PC-3 (cell line): Measurements from ENCODE around the gene PRSS8. TPM values are rescaled to one million over a fixed set of nuclear protein-coding genes. Genes with fewer than 3 reads are reported as not detected.
"Not testable (repeated sequence)": the region's sequence is repeated elsewhere in the genome, so short reads cannot be mapped to it uniquely, and the experiment has no call there.

Source experiments
- ATAC-seq: fragments of 200-7000 bp; cut with Tn5 transposase; 2 replicates; pipeline ENCODE4 v1.9.1; 2020; ENCODE audit warnings: mild to moderate bottlenecking, moderate library complexity
- BruUV-seq: library from RNA; stranded (reverse); fragments of 400-500 nt; replicated peaks from 2 replicates; lab custom pipeline; 2021; lab: Mats Ljungman, UMichigan
- CTCF ChIA-PET: fragments of 300-600 bp; sonication (Branson Sonifier 250); formaldehyde crosslinking; loops from one replicate; lab custom pipeline; 2022; ENCODE audit warnings: antibody characterized with exemption; lab: Charles Lee
- POLR2A ChIA-PET: fragments of 300-600 bp; sonication (Branson Sonifier 250); formaldehyde crosslinking; loops from one replicate; lab custom pipeline; 2022; ENCODE audit warnings: antibody characterized with exemption; ENCODE audit not compliant: unreplicated experiment; lab: Charles Lee
- DNase-seq: peaks from one replicate; pipeline ENCODE4 v3.0.0-alpha.2; 2015
- H2AFZ ChIP-seq: fragments of 300-600 bp; sonication (generic); 2 replicates; pipeline ENCODE4 v1.6.0; 2016; ENCODE audit warnings: antibody characterized with exemption, low read length
- H3F3A ChIP-seq: fragments of 300-600 bp; sonication (generic); one replicate; pipeline ENCODE4 v1.6.0; 2017; ENCODE audit warnings: antibody characterized with exemption, low read length, control low read depth, mild to moderate bottlenecking; ENCODE audit not compliant: unreplicated experiment
- H3K27ac ChIP-seq: fragments of 300-600 bp; sonication (generic); 2 replicates; pipeline ENCODE4 v1.5.1; 2016; ENCODE audit warnings: mild to moderate bottlenecking, low read length
- H3K27me3 ChIP-seq: fragments of 300-600 bp; sonication (generic); 2 replicates; pipeline ENCODE4 v1.6.1; 2016; ENCODE audit warnings: low read length, mixed read lengths
- H3K36me3 ChIP-seq: fragments of 300-600 bp; sonication (generic); 2 replicates; pipeline ENCODE4 v1.6.1; 2016; ENCODE audit warnings: low read depth, mixed run types, low read length, mixed read lengths
- H3K4me1 ChIP-seq: fragments of 300-600 bp; sonication (generic); 2 replicates; pipeline ENCODE4 v1.5.1; 2016; ENCODE audit warnings: low read length; ENCODE audit not compliant: insufficient read depth
- H3K4me2 ChIP-seq: fragments of 300-600 bp; sonication (generic); 2 replicates; pipeline ENCODE4 v1.6.0; 2016; ENCODE audit warnings: low read length
- H3K4me3 ChIP-seq: fragments of 300-600 bp; sonication (generic); 2 replicates; pipeline ENCODE4 v1.5.1; 2016; ENCODE audit warnings: mild to moderate bottlenecking, low read length, mixed read lengths
- H3K79me2 ChIP-seq: fragments of 300-600 bp; sonication (generic); 2 replicates; pipeline ENCODE4 v1.6.1; 2017; ENCODE audit warnings: low read length, mixed read lengths
- H3K9ac ChIP-seq: fragments of 300-600 bp; sonication (generic); 2 replicates; pipeline ENCODE4 v1.6.0; 2016; ENCODE audit warnings: mild to moderate bottlenecking, low read length
- H3K9me2 ChIP-seq: fragments of 300-600 bp; sonication (generic); replicated peaks from 2 replicates; pipeline ENCODE4 v1.6.1; 2016; ENCODE audit warnings: mixed run types, low read length, mixed read lengths
- H3K9me3 ChIP-seq: fragments of 300-600 bp; sonication (generic); 2 replicates; pipeline ENCODE4 v1.6.1; 2016; ENCODE audit warnings: low read length, mixed read lengths
- H4K20me1 ChIP-seq: fragments of 300-600 bp; sonication (generic); 2 replicates; pipeline ENCODE4 v1.6.1; 2016; ENCODE audit warnings: low read length, mixed read lengths
- EZH2 ChIP-seq: fragments of 300-600 bp; sonication (generic); IDR thresholded peaks from one replicate; pipeline ENCODE4 v1.6.1; 2017; ENCODE audit warnings: antibody characterized with exemption, mild to moderate bottlenecking, low read length; ENCODE audit not compliant: unreplicated experiment
- EZH2phosphoT487 ChIP-seq: fragments of 300-600 bp; sonication (generic); IDR thresholded peaks from 2 replicates; pipeline ENCODE4 v1.6.1; 2018; ENCODE audit warnings: mild to moderate bottlenecking, antibody characterized with exemption, low read length, borderline replicate concordance
- intact Hi-C: fragments of 100-400 bp; cut with micrococcal nuclease; formaldehyde crosslinking; loops from 2 replicates; pipeline ENCODE4 v1.9.0; 2023
- total RNA-seq: library from RNA; depleted of rRNA; stranded (reverse); fragments of >200 nt; gene quantifications from 2 replicates; pipeline ENCODE4 v1.2.3, GENCODE V29; 2014
- TF ChIP-seq, protein P1 (sequence below): fragments of 300-600 bp; sonication (generic); conservative IDR thresholded peaks from 2 replicates; pipeline ENCODE4 v1.5.1; 2017; ENCODE audit warnings: antibody characterized with exemption, low read depth, mild to moderate bottlenecking, low read length

The PRSS8 gene
- total RNA-seq, 1 experiment from 2014 or later = 23.4 TPM

DNA sequence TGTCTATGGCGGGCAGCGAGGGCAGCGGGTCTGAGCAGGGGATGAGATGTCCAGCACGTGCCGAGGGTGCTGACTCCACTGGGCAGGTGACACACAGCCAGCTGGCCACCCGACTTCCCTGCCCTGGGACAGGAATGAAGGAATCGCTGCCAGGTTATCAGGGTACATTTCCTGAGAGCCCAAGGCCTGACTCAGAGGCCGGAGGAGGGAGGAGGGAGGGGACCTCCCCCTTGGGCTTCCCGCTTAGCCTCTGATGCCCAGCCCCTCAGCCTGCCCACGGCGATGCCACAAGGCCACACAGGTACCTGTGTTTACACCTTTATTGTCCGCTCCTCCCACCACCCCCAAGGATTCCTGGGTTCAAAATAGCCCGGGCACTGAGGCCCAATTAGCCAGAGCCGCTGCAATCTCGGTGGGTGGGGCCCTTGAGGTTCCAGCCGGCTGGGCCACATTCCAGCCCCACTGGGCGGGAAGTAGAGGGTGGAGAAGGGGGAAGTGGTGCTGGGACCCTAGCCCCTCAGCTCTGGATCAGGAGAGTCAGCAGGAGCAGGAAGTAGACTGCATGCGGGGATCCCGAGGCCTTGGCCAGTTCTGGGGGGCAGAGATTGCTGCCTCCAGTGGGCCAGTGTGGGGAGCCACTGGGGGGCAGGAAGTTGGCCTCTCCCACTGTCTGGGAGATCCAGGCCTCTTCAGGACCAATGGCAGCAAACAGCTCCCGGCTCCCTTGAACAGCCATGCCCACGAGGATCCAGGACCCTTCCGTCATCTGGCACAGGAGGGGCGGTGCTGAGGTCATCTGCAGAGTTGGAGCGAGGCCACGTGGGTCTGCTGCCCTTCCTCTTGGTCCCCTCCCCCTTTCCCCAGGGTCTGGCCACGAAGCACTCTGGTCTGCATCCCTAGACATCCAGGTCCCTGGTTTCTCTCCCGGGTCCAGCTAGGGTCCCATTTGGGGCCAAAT is 3.4 kb upstream of the PRSS8 start:
- Histone ChIP-seq H3K27ac (peak overlapping the region; percentile 28), H3K4me1 (peaks cover 31% of the 10 kb centered on the region), H3K9me2 (no peaks in the 10 kb centered on the region), H3K9me3 (no peaks in the 10 kb centered on the region), H3K27me3 (no peaks in the 10 kb centered on the region), H3K4me3 (peak overlapping the region; percentile 43; the same call in 1 of the 2 replicates), H4K20me1 (no peaks in the 10 kb centered on the region), H2AFZ (peak overlapping the region; percentile 81), H3K36me3 (no peaks in the 10 kb centered on the region), H3K79me2 (no peaks in the 10 kb centered on the region), H3K4me2 (peak overlapping the region; percentile 76), H3F3A (no peaks in the 10 kb centered on the region), H3K9ac (peak overlapping the region; percentile 6; the same call in 1 of the 2 replicates)
- DNase-seq = peak; percentile 85
- ChIA-PET CTCF (no interaction called here), POLR2A (no interaction called here)
- BruUV-seq = no TSS peak
- ATAC-seq = peak; percentile 48
- intact Hi-C loops = no loop called here
- TF ChIP-seq, protein P1, sequence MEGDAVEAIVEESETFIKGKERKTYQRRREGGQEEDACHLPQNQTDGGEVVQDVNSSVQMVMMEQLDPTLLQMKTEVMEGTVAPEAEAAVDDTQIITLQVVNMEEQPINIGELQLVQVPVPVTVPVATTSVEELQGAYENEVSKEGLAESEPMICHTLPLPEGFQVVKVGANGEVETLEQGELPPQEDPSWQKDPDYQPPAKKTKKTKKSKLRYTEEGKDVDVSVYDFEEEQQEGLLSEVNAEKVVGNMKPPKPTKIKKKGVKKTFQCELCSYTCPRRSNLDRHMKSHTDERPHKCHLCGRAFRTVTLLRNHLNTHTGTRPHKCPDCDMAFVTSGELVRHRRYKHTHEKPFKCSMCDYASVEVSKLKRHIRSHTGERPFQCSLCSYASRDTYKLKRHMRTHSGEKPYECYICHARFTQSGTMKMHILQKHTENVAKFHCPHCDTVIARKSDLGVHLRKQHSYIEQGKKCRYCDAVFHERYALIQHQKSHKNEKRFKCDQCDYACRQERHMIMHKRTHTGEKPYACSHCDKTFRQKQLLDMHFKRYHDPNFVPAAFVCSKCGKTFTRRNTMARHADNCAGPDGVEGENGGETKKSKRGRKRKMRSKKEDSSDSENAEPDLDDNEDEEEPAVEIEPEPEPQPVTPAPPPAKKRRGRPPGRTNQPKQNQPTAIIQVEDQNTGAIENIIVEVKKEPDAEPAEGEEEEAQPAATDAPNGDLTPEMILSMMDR = no peak
- TF ChIP-seq EZH2 (no peak), EZH2phosphoT487 (no peak)

DNA sequence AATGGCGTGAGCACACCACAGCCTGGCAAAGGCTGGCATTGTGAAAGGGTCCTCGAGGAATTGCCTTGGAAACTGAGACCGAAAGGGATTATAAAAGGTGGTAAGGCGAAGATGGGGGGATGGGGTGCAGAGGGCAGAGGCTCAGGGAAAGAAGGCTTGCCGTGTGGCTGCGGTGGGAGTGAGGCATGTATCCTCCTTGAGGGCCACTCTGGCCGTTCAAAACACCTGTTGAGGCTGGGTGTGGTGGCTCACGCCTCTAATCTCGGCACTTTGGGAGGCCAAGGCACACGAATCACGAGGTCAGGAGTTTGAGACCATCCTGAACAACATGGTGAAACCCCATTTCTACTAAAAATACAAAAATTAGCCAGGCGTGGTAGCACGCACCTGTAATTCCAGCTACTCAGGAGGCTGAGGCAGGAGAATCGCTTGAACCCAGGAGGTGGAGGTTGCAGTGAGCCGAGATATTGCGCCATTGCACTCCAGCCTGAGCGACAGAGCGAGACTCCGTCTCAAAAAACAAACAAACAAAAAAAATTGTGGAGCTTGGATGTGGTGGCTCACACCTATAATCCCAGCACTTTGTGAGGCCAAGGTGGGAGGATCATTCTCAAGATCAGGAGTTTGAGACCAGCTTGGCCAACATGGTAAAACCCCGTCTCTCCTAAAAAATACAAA is 1.4 kb upstream of the PRSS8 start:
- BruUV-seq, POLR2A ChIA-PET, H3K79me2 ChIP-seq: not testable (repeated sequence)

DNA sequence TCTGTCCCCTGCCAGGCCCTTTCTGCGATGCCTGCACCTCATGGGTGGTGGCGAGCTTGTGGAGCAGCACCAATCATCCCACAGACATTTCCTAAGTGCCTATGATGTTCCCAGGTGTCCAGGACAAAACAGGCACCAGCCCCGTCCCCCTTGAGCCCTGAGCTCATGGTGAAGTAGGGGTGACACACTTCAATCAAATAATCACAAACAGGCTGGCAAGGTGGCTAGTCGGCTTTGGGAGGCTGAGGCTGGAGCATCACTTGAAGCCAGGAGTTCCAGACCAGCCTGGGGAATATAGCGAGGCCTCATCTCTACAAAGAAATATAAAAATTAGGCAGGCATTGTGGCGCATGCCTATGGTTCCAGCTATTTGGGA is 748 bp upstream of the PRSS8 start:
- no peaks in the 10 kb centered on the region for H4K20me1 ChIP-seq
- no peaks in the 10 kb centered on the region for H3F3A ChIP-seq
- BruUV-seq = no TSS peak
- DNase-seq = no peak
- no peaks in the 10 kb centered on the region for H3K79me2 ChIP-seq
- H3K4me1 ChIP-seq = peaks cover 26% of the 10 kb centered on the region
- H3K9ac ChIP-seq = no peak overlapping the region
- CTCF ChIA-PET = no interaction called here
- POLR2A ChIA-PET = no interaction called here
- H3K4me3 ChIP-seq = no peak overlapping the region
- H3K9me2 ChIP-seq = no peaks in the 10 kb centered on the region
- no peaks in the 10 kb centered on the region for H3K9me3 ChIP-seq
- TF ChIP-seq EZH2phosphoT487 (no peak), EZH2 (no peak)
- TF ChIP-seq, protein P1 = no peak
- no peak overlapping the region for H2AFZ ChIP-seq
- no peak overlapping the region for H3K27ac ChIP-seq
- no peak overlapping the region for H3K4me2 ChIP-seq
- H3K36me3 ChIP-seq = no peaks in the 10 kb centered on the region; the same call in 1 of the 2 replicates
- ATAC-seq = no peak
- intact Hi-C loops = no loop called here
- no peaks in the 10 kb centered on the region for H3K27me3 ChIP-seq

More for the DNA sequence above, 1.4 kb upstream of the PRSS8 start:
- H3F3A ChIP-seq, DNase-seq, H2AFZ ChIP-seq, H3K27me3 ChIP-seq, ATAC-seq, intact Hi-C loops, H3K4me2 ChIP-seq, H3K9ac ChIP-seq, H3K9me2 ChIP-seq, H4K20me1 ChIP-seq, H3K36me3 ChIP-seq, CTCF ChIA-PET, H3K27ac ChIP-seq, H3K9me3 ChIP-seq, H3K4me3 ChIP-seq: not testable (repeated sequence)
- peaks cover 31% of the 10 kb centered on the region for H3K4me1 ChIP-seq
